Panc1 (cell line): Measurements from ENCODE around the gene MACROD2. TPM values are rescaled to one million over a fixed set of nuclear protein-coding genes. Genes with fewer than 3 reads are reported as not detected.

Experiments used
- ATAC-seq: fragments of 200-7000 bp; cut with Tn5 transposase; 2 replicates; pipeline ENCODE4 v1.9.1; 2020; ENCODE audit warnings: mild to moderate bottlenecking, moderate library complexity
- BruUV-seq: library from RNA; stranded (reverse); fragments of 400-500 nt; replicated peaks from 2 replicates; lab custom pipeline; 2021; lab: Mats Ljungman, UMichigan
- CTCF ChIA-PET: fragments of 300-600 bp; sonication (Branson Sonifier 250); formaldehyde crosslinking; loops from one replicate; lab custom pipeline; 2022; ENCODE audit warnings: antibody characterized with exemption; lab: Charles Lee
- POLR2A ChIA-PET: fragments of 300-600 bp; sonication (Branson Sonifier 250); formaldehyde crosslinking; loops from one replicate; lab custom pipeline; 2022; ENCODE audit warnings: antibody characterized with exemption; lab: Charles Lee
- DNase-seq: peaks from one replicate; pipeline ENCODE4 v3.0.0-alpha.2; 2010; ENCODE audit warnings: low read depth, low spot score
- H3K27ac ChIP-seq: 2 replicates; pipeline ENCODE4 v1.5.1; 2011; ENCODE audit warnings: mild to moderate bottlenecking, low read length, inconsistent platforms
- H3K27me3 ChIP-seq: fragments of 200-500 bp; sonication (Bioruptor generic); 2 replicates; pipeline ENCODE4 v1.6.0; 2014; ENCODE audit warnings: low read length, inconsistent platforms; ENCODE audit not compliant: control insufficient read depth, insufficient read depth
- H3K36me3 ChIP-seq: fragments of 200-500 bp; sonication (Bioruptor generic); 2 replicates; pipeline ENCODE4 v1.5.1; 2014; ENCODE audit warnings: inconsistent platforms, mild to moderate bottlenecking, low read length, moderate library complexity; ENCODE audit not compliant: control insufficient read depth, insufficient read depth
- H3K4me1 ChIP-seq: 2 replicates; pipeline ENCODE4 v1.5.1; 2011; ENCODE audit warnings: inconsistent platforms, mild to moderate bottlenecking, low read length, moderate library complexity; ENCODE audit not compliant: control insufficient read depth, insufficient read depth
- H3K4me3 ChIP-seq, 2 experiments: 2 replicates each; pipeline ENCODE4 v1.5.1; 2011 to 2012; ENCODE audit warnings: low read depth in 2 of 2, low read length in 2 of 2, mild to moderate bottlenecking in 2 of 2, inconsistent platforms in 1 of 2, moderate library complexity in 1 of 2
- H3K9me3 ChIP-seq: fragments of 200-500 bp; sonication (Bioruptor generic); 2 replicates; pipeline ENCODE4 v1.5.1; 2014; ENCODE audit warnings: low read depth, mild to moderate bottlenecking, inconsistent platforms, low read length, moderate library complexity; ENCODE audit not compliant: control insufficient read depth, insufficient read depth
- POLR2AphosphoS5 ChIP-seq: IDR thresholded peaks from 2 replicates; pipeline ENCODE4 v1.6.1; 2012; ENCODE audit warnings: mild to moderate bottlenecking, low read depth, low read length, moderate library complexity
- SIN3A ChIP-seq: IDR thresholded peaks from 2 replicates; pipeline ENCODE4 v1.6.1; 2012; ENCODE audit warnings: low read depth, mild to moderate bottlenecking, low read length, moderate library complexity, borderline replicate concordance; ENCODE audit not compliant: insufficient read depth
- TCF7L2 ChIP-seq: IDR thresholded peaks from 2 replicates; pipeline ENCODE4 v1.6.1; 2011; ENCODE audit warnings: mild to moderate bottlenecking, low read depth, low read length, inconsistent platforms
- in situ Hi-C: cut with HindIII; loops from 2 replicates; pipeline ENCODE4 v1.10.0; 2016; ENCODE audit warnings: low sequenced_read_pairs, low pct_unique_long_range_greater_than_20kb
- intact Hi-C: fragments of 100-400 bp; cut with micrococcal nuclease; formaldehyde crosslinking; loops from one replicate; pipeline ENCODE4 v1.10.0; 2022; ENCODE audit not compliant: unreplicated experiment
- total RNA-seq: library from RNA; stranded (reverse); gene quantifications from one replicate; pipeline ENCODE4 v1.2.1, GENCODE V29; 2021; ENCODE audit not compliant: unreplicated experiment
- TF ChIP-seq, protein P1 (sequence below), 2 experiments: IDR thresholded peaks; 2 replicates each; pipeline ENCODE4 v1.6.1; 2011 to 2012; ENCODE audit warnings: low read depth in 2 of 2, control low read depth in 1 of 2, low read length in 1 of 2, mild to moderate bottlenecking in 1 of 2, moderate library complexity in 1 of 2; ENCODE audit not compliant: insufficient read depth in 1 of 2
- TF ChIP-seq, protein P2 (sequence below): fragments of 450-650 bp; IDR thresholded peaks from 2 replicates; pipeline ENCODE4 v1.5.1; 2017; ENCODE audit warnings: mild to moderate bottlenecking

Gene MACROD2
- total RNA-seq, 1 experiment from 2014 or later: 1.2 TPM

DNA sequence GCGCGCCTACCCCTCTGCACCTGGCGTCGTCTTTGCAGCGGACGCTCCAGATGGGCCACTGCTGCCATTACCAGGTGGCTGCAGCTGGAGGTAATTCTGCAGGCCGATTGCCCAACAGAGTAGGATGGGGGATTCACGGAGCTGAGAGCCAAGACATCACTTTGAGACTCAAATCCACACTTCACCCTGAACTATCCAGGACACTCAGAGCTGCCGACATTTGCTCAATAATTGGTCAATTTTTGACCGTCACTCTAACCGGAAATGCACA is 1037.0 kb downstream of the MACROD2 start:
- Histone ChIP-seq H3K27me3 (no peaks in the 10 kb centered on the region), H3K4me1 (no peaks in the 10 kb centered on the region), H3K36me3 (no peaks in the 10 kb centered on the region), H3K9me3 (no peaks in the 10 kb centered on the region), H3K27ac (no peak overlapping the region), H3K4me3 (no peak overlapping the region)
- POLR2A ChIA-PET: no interaction called here
- CTCF ChIA-PET: no interaction called here
- ATAC-seq (no peak), DNase-seq (no peak)
- in situ Hi-C loops: no loop called here
- intact Hi-C loops: no loop called here
- TF ChIP-seq, protein P1, sequence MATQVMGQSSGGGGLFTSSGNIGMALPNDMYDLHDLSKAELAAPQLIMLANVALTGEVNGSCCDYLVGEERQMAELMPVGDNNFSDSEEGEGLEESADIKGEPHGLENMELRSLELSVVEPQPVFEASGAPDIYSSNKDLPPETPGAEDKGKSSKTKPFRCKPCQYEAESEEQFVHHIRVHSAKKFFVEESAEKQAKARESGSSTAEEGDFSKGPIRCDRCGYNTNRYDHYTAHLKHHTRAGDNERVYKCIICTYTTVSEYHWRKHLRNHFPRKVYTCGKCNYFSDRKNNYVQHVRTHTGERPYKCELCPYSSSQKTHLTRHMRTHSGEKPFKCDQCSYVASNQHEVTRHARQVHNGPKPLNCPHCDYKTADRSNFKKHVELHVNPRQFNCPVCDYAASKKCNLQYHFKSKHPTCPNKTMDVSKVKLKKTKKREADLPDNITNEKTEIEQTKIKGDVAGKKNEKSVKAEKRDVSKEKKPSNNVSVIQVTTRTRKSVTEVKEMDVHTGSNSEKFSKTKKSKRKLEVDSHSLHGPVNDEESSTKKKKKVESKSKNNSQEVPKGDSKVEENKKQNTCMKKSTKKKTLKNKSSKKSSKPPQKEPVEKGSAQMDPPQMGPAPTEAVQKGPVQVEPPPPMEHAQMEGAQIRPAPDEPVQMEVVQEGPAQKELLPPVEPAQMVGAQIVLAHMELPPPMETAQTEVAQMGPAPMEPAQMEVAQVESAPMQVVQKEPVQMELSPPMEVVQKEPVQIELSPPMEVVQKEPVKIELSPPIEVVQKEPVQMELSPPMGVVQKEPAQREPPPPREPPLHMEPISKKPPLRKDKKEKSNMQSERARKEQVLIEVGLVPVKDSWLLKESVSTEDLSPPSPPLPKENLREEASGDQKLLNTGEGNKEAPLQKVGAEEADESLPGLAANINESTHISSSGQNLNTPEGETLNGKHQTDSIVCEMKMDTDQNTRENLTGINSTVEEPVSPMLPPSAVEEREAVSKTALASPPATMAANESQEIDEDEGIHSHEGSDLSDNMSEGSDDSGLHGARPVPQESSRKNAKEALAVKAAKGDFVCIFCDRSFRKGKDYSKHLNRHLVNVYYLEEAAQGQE (IDR thresholded peaks at IDR 0.05; ENCODE audit: insufficient read depth in 1 of 2, low read depth in 2 of 2, low read length in 1 of 2): no peak
- TF ChIP-seq POLR2AphosphoS5 (no peak), TCF7L2 (no peak), SIN3A (no peak)
- TF ChIP-seq, protein P2, sequence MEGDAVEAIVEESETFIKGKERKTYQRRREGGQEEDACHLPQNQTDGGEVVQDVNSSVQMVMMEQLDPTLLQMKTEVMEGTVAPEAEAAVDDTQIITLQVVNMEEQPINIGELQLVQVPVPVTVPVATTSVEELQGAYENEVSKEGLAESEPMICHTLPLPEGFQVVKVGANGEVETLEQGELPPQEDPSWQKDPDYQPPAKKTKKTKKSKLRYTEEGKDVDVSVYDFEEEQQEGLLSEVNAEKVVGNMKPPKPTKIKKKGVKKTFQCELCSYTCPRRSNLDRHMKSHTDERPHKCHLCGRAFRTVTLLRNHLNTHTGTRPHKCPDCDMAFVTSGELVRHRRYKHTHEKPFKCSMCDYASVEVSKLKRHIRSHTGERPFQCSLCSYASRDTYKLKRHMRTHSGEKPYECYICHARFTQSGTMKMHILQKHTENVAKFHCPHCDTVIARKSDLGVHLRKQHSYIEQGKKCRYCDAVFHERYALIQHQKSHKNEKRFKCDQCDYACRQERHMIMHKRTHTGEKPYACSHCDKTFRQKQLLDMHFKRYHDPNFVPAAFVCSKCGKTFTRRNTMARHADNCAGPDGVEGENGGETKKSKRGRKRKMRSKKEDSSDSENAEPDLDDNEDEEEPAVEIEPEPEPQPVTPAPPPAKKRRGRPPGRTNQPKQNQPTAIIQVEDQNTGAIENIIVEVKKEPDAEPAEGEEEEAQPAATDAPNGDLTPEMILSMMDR: no peak
- BruUV-seq: no TSS peak

DNA sequence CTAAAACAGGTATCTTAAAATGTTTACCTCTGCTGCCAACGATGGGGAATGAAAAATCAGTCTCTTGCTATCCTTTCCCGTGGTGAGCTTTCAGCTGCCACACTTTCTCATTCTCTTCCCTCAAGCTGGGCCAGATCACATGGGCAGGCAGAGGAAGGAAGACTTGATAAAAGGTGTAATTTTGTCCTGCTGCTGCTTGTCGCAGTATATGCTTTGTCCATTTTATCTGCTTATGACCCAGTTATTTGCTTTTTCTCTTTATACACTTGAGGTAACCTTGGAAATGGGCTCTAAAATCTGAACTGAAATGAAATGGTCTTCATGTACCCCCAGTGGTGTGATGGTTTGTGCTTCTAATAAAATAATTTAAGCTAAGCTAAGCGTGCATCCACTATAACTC is 1038.0 kb downstream of the MACROD2 start:
- no peak for ATAC-seq
- H3K4me3 ChIP-seq: no peak overlapping the region
- H3K27me3 ChIP-seq: no peaks in the 10 kb centered on the region
- DNase-seq: no peak
- POLR2A ChIA-PET: no interaction called here
- in situ Hi-C loops (no loop called here), intact Hi-C loops (no loop called here)
- H3K27ac ChIP-seq: no peak overlapping the region
- BruUV-seq: no TSS peak
- CTCF ChIA-PET: no interaction called here
- no peaks in the 10 kb centered on the region for H3K4me1 ChIP-seq
- no peaks in the 10 kb centered on the region for H3K9me3 ChIP-seq
- no peaks in the 10 kb centered on the region for H3K36me3 ChIP-seq
- TF ChIP-seq POLR2AphosphoS5 (no peak), TCF7L2 (no peak), SIN3A (no peak)
- TF ChIP-seq, protein P2: no peak
- TF ChIP-seq, protein P1 (IDR thresholded peaks at IDR 0.05; ENCODE audit: insufficient read depth in 1 of 2, low read depth in 2 of 2, low read length in 1 of 2): no peak
